ENCODE data around the gene KRT37.

DNA sequence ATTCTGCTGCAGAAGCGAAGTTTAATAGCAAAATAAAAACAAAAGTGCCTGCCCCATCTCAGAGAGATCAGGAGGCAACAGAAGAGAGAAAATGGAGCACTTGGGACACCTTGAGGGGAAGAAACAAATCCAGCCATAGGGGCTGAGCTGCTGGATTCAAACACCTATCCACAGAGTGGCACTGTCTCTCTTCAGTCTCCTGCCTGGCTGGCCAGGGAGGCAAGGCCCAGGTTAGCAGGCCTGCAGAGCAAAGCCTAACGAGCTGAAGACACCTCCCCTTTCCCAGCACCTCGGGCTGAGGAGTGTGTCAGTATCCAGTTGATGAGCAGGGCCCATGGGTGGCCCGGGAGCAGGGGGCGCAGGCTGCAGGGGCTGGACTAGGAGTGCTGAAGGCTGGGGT is 18.2 kb downstream of the KRT37 start:
- TF ChIP-seq, protein P1, sequence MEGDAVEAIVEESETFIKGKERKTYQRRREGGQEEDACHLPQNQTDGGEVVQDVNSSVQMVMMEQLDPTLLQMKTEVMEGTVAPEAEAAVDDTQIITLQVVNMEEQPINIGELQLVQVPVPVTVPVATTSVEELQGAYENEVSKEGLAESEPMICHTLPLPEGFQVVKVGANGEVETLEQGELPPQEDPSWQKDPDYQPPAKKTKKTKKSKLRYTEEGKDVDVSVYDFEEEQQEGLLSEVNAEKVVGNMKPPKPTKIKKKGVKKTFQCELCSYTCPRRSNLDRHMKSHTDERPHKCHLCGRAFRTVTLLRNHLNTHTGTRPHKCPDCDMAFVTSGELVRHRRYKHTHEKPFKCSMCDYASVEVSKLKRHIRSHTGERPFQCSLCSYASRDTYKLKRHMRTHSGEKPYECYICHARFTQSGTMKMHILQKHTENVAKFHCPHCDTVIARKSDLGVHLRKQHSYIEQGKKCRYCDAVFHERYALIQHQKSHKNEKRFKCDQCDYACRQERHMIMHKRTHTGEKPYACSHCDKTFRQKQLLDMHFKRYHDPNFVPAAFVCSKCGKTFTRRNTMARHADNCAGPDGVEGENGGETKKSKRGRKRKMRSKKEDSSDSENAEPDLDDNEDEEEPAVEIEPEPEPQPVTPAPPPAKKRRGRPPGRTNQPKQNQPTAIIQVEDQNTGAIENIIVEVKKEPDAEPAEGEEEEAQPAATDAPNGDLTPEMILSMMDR (IDR thresholded peaks at IDR 0.05): no peak
- no peak for TF ChIP-seq POLR2A (IDR thresholded peaks at IDR 0.05)

Measured in testis (tissue), 2 donors.